ENCODE measurements around the gene MT1B. TPM values are rescaled to one million over a fixed set of nuclear protein-coding genes. Genes with fewer than 3 reads are reported as not detected.

Gene MT1B
- total and polyA plus RNA-seq, 2 of the 13 experiments (the other 11 are each of a cell fraction or from before 2014, with no cell fraction given) = 0.89 TPM; not detected in 1

DNA sequence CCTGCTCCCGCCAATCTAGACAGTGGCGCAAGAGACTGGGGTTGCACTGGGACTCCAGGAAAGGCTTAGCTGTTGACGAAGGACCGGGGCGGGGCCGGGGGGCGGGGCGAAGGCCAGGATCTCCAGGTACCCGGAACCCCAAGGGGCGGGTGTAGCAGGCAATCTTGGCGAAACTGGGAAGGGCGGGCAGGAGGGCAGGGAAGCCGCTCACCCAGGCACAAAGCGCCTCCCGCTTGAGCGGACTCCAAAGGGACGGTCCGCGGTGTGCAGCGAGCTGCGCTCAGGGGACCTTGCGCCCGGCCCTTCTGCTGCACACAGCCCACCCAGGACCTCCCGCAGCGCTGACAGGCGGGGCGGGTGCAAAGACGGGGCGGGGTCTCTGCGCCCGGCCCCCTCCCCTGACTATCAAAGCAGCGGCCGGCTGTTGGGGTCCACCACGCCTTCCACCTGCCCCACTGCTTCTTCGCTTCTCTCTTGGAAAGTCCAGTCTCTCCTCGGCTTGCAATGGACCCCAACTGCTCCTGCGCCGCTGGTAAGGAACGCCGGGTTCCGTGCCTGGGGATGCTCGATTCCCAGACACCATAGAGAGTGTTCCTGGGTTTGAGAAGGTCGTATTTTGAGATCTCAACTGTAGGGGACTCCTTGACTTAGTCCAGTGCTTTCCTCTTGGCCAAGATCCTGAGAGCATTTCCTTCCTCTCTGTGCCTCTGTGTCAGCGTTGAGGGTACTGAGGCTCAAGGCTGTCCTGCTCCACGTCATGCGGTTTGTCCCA lies 6.1 kb downstream of the MT1B start, which contains the start of gene MT1F (continued):
- TF ChIP-seq THAP7 (CRISPR knock-in tag; IDR thresholded peaks at IDR 0.05) (no peak), JUN (CRISPR knock-in tag; IDR thresholded peaks at IDR 0.05) (no peak), FOXK1 (CRISPR knock-in tag; IDR thresholded peaks at IDR 0.05; ENCODE audit: borderline replicate concordance, low read depth) (peak; percentile 52; the same call in 1 of the 2 replicates), ZNF75D (CRISPR knock-in tag; IDR thresholded peaks at IDR 0.05; ENCODE audit: borderline replicate concordance) (no peak), NONO (IDR thresholded peaks at IDR 0.05) (no peak), NONO (CRISPR knock-in tag; conservative IDR thresholded peaks at IDR 0.05) (peak; percentile 22), SIN3A (IDR thresholded peaks at IDR 0.05; ENCODE audit: borderline replicate concordance, low read depth, low read length) (peak; percentile 46; the same call in 1 of the 2 replicates), TRAFD1 (CRISPR knock-in tag; IDR thresholded peaks at IDR 0.05; ENCODE audit: borderline replicate concordance) (no peak), ZBTB1 (CRISPR knock-in tag; IDR thresholded peaks at IDR 0.05; ENCODE audit: borderline replicate concordance) (no peak), ATM (IDR thresholded peaks at IDR 0.05; ENCODE audit: borderline replicate concordance) (no peak), ZMAT5 (CRISPR knock-in tag; IDR thresholded peaks at IDR 0.05; ENCODE audit: borderline replicate concordance, low read depth) (no peak), ZNF556 (CRISPR knock-in tag; IDR thresholded peaks at IDR 0.05; ENCODE audit: borderline replicate concordance) (no peak), ZNF564 (CRISPR knock-in tag; IDR thresholded peaks at IDR 0.05) (no peak), FOXA1 (IDR thresholded peaks at IDR 0.05) (no peak), FOXA1 (CRISPR knock-in tag; IDR thresholded peaks at IDR 0.05) (peak; percentile 18; the same call in 1 of the 2 replicates), HNRNPLL (IDR thresholded peaks at IDR 0.05; ENCODE audit: low read depth, low read length, poor library complexity, severe bottlenecking) (peak; percentile 45), WIZ (CRISPR knock-in tag; IDR thresholded peaks at IDR 0.05) (0 out of 2 replicates have a peak, but pooled peaks have one; percentile 41), FLYWCH1 (CRISPR knock-in tag; IDR thresholded peaks at IDR 0.05) (no peak), KLF12 (CRISPR knock-in tag; IDR thresholded peaks at IDR 0.05; ENCODE audit: borderline replicate concordance) (peak; percentile 51; the same call in 1 of the 2 replicates), ZNF256 (CRISPR knock-in tag; conservative IDR thresholded peaks at IDR 0.05) (no peak), SIX1 (CRISPR knock-in tag; IDR thresholded peaks at IDR 0.05; ENCODE audit: borderline replicate concordance) (no peak), FOXM1 (CRISPR knock-in tag; IDR thresholded peaks at IDR 0.05) (no peak), ATF4 (CRISPR knock-in tag; IDR thresholded peaks at IDR 0.05) (no peak), ZNF619 (CRISPR knock-in tag; IDR thresholded peaks at IDR 0.05) (no peak)
- TF ChIP-seq, protein P1, sequence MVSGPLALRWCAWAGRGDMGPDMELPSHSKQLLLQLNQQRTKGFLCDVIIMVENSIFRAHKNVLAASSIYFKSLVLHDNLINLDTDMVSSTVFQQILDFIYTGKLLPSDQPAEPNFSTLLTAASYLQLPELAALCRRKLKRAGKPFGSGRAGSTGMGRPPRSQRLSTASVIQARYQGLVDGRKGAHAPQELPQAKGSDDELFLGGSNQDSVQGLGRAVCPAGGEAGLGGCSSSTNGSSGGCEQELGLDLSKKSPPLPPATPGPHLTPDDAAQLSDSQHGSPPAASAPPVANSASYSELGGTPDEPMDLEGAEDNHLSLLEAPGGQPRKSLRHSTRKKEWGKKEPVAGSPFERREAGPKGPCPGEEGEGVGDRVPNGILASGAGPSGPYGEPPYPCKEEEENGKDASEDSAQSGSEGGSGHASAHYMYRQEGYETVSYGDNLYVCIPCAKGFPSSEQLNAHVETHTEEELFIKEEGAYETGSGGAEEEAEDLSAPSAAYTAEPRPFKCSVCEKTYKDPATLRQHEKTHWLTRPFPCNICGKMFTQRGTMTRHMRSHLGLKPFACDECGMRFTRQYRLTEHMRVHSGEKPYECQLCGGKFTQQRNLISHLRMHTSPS (CRISPR knock-in tag; IDR thresholded peaks at IDR 0.05; ENCODE audit: low read depth) = no peak
